Skeletal muscle cell (primary cell): ENCODE data around the gene CCDC38.
"Not testable (repeated sequence)": the region's sequence is repeated elsewhere in the genome, so short reads cannot be mapped to it uniquely, and the experiment has no call there.

ENCODE experiments used
- DNase-seq: peaks from one replicate; pipeline ENCODE4 v3.0.0-alpha.2; 2010; ENCODE audit warnings: low read depth
- H3K4me3 ChIP-seq: 2 replicates; pipeline ENCODE4 v1.5.1; 2011; ENCODE audit warnings: low read depth, mild to moderate bottlenecking, control low read depth, low read length, moderate library complexity

CCDC38 gene

GRCh38 chr12:95942524-95943329 lies at the start of gene CCDC38:
Gene CCDC38, minus strand, starts transcription at chr12:95942614. Its CDS starts 6,105 bp downstream, at chr12:95936509.
- DNase-seq = no peak
- peak within 1 kb of the TSS; percentile 66 for H3K4me3 ChIP-seq

GRCh38 chr12:95990136-95990535 lies 47.7 kb upstream of the CCDC38 start:
- DNase-seq = no peak
- H3K4me3 ChIP-seq = no peak overlapping the region

- H3K4me3 ChIP-seq = no peak overlapping the region
- DNase-seq = no peak
Observed at GRCh38 chr12:95989504-95990123, 47.2 kb upstream of the CCDC38 start.

GRCh38 chr12:95988506-95989275 lies 46.3 kb upstream of the CCDC38 start:
- no peak overlapping the region for H3K4me3 ChIP-seq
- DNase-seq = no peak

GRCh38 chr12:95986635-95987570 lies 44.5 kb upstream of the CCDC38 start:
- H3K4me3 ChIP-seq = no peak overlapping the region
- no peak for DNase-seq

DNA sequence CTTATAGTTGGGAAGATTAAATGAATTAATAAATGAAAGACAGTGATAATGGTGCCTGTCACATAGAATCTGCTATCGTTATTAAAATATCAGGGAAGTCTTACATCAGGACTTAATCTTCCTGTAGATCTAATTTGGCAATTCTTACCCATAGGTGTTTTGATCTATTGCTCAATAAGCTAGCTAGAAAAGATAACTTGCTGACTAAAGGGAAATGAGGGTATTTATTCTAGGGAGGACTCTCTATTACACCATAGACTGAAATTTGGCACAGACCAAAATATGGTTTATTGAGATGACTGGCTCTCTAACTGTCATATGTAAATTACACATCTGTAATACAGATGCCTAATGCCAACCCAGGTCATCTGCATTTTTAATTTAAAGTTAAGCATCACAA lies 42.3 kb upstream of the CCDC38 start:
- DNase-seq = no peak
- no peak overlapping the region for H3K4me3 ChIP-seq

GRCh38 chr12:95982602-95983001 lies 40.2 kb upstream of the CCDC38 start:
- DNase-seq = no peak
- no peak overlapping the region for H3K4me3 ChIP-seq

GRCh38 chr12:95980437-95980836 lies 38.0 kb upstream of the CCDC38 start:
- no peak for DNase-seq
- no peak overlapping the region for H3K4me3 ChIP-seq

DNA sequence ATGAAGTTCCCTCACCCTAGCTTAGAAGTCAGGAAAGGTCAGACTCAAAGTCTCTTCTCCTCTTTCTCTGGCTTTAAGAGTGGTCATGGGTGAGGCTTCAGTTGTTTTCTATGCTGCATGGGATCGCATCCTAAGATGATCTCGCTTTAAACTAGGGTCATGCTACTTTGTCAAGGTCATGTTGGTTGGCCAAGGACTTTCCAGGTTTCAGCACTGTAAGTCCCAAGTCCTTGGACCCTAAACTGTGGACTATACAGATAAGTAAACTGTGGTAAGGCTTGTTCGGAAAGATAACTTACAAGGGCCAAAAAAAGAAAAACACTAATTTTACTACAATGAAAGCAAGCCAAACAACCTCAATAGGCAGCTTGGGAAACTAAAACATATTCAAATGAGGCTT lies 36.4 kb upstream of the CCDC38 start:
- DNase-seq = no peak

DNA sequence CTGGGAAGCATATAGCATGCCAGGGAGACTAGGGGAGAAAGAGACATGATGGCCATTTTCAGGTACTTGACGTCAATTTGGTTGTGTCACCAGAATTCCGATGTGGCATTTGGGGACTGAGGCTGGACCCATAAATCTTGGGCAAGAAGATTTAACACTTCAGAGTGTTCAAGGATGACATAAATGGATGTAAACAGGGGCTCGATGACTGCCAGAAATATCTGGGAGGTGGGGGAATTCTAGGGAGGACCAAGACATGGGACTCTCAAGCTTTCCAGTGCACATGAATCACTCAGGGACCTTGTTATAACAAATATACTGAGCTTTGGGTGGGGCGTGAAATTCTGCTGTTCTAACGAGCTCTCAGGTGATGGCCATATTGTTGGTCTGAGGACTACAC lies 35.9 kb upstream of the CCDC38 start:
- H3K4me3 ChIP-seq = no peak overlapping the region
- no peak for DNase-seq

More for the DNA sequence above, 36.4 kb upstream of the CCDC38 start:
- no peak overlapping the region for H3K4me3 ChIP-seq

DNA sequence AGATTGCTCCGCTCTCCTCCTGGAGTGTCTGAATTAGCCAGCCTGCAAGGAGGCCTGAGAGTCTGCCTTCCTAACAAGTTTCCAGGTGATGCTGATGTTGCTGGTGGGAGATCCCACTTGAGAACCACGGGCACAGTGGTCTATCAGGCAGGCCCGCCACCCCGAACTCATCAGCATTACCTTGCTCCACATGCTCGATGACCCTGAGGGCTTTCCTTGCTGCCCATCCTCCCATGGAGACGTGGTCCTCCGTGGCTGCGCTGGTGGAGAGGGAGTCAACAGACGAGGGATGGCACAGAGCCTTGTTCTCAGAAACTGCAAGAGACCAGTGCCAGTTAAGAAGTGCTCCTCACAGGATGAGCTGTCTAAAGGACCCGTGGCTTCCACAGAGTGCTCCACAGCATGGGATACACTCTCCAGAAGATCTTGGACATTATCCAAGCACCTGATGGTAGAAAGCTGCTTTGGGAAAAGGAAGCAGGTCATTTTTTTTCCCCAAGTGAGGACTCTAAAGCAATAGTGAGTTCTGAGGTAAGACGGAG lies 35.4 kb upstream of the CCDC38 start:
- DNase-seq = no peak

DNA sequence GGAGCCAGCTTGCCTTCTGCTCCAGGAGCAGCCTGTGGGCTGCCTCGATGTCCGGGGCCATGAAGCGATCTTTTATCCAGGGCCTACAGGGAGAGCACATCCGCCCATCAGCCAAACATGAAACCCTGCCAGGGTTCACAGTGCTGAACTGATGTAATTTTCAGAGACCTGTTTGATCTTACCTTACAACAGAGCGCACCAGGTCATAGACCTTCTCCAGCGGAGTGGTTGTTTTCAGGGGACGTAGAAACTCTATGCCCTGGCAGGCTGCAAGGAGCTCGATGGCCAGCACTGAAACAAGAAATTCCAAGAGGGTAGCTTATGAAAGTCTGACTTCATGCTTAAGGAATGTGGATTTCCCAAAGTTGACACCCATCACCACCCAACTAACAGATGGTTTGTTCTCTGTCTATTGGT lies 34.0 kb upstream of the CCDC38 start:
- DNase-seq = no peak
- H3K4me3 ChIP-seq = no peak overlapping the region

More for the DNA sequence above, 35.4 kb upstream of the CCDC38 start:
- no peak overlapping the region for H3K4me3 ChIP-seq

GRCh38 chr12:95975491-95975890 lies 33.1 kb upstream of the CCDC38 start:
- no peak overlapping the region for H3K4me3 ChIP-seq
- DNase-seq = no peak

GRCh38 chr12:95974358-95974757 lies 31.9 kb upstream of the CCDC38 start:
- DNase-seq = no peak
- H3K4me3 ChIP-seq = no peak overlapping the region

DNA sequence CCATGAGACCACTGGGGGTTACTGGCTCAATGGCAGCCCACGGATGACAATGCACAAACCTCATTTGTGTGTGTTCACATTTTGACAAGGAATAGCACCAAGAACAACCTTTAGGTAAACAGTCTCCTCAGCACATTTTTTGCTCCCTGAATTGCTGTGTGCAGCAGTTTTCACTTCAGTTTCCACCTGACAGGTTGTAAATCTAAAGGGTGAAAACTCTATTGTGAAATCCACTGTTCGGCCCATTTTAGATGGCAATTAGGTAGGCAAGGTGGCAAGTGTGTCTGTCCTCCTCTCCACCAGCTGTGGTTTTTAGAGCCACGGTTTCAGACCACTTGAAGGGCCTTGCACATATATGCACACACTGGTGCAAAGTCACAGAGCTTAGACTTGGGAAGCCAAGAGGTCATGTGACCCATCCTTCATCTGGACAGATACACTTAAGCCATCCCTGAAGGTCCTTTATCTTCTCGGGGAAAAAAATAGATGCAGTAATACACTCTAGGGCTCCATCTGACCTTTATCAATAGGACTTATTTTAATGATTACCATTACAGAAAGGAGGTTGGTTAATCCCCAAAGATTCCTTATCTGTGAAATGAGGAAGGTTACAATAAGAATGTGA lies 30.5 kb upstream of the CCDC38 start:
- DNase-seq = no peak
- H3K4me3 ChIP-seq = no peak overlapping the region

DNA sequence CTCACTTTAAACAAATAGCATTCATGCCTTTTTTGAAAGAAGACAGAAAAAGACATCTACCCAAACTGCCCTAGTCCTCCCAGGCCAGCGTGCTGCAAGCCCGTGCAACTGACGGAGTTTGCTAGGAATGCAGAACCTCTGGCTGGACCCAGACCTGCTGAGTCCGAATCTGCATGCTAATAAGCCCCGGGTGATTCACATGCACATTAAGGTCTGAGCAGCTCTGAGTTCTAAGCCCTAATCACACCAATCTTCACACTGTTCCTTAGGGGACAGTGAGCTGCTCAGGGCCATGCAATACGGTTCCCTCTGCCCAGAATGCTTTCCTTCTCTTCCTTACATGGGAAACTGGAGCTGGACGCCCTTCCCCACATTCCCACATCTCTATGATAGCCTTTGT lies 28.5 kb upstream of the CCDC38 start:
- no peak for DNase-seq
- no peak overlapping the region for H3K4me3 ChIP-seq

- not testable (repeated sequence) for H3K4me3 ChIP-seq, DNase-seq
Observed at GRCh38 chr12:95969116-95969515, 26.7 kb upstream of the CCDC38 start.

DNA sequence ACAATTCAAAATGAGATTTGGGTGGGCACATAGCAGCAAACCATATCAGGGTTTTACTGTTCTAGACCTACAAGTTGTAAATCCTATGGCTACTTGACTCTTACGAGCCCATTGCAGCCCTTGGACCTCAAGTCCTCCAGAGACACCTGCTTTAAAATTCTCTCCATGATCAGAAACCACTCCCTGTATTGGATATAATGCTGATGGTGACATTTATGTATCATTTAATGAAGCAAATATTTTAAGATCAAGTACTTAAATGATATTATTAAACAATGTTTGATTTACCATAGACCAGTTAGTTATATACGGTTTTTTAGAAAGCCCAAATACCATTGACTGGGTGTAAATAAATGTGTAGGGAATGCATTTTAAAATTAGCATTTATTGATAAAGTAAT lies 24.9 kb upstream of the CCDC38 start:
- H3K4me3 ChIP-seq = no peak overlapping the region
- no peak for DNase-seq
